ENCODE data around the gene RFPL3.
"Not testable (repeated sequence)": the region's sequence is repeated elsewhere in the genome, so short reads cannot be mapped to it uniquely, and the experiment has no call there.

RFPL3 gene
- total RNA-seq = 0 reads per million in 3 experiments

- DNase-seq = not testable (repeated sequence)
Measured at GRCh38 chr22:32357567-32357966, at the start of gene RFPL3. Gene RFPL3 (plus strand): TSS chr22:32357867. CDS start chr22:32358072, 205 bp downstream.

GRCh38 chr22:32308191-32308590 lies 49.5 kb upstream of the RFPL3 start:
- DNase-seq = no peak

GRCh38 chr22:32308934-32309333 lies 48.7 kb upstream of the RFPL3 start:
- no peak for DNase-seq

- no peak for DNase-seq
Measured at GRCh38 chr22:32309585-32310251, 47.9 kb upstream of the RFPL3 start.

- DNase-seq = no peak
Measured at GRCh38 chr22:32310777-32311176, 46.9 kb upstream of the RFPL3 start.

GRCh38 chr22:32311551-32312071 lies 46.1 kb upstream of the RFPL3 start:
- no peak for DNase-seq

- no peak for DNase-seq
Measured at GRCh38 chr22:32312748-32313147, 44.9 kb upstream of the RFPL3 start.

GRCh38 chr22:32313532-32313931 lies 44.1 kb upstream of the RFPL3 start:
- DNase-seq = no peak

GRCh38 chr22:32317524-32317923 lies 40.1 kb upstream of the RFPL3 start:
- DNase-seq = no peak

- DNase-seq = no peak
Measured at GRCh38 chr22:32318361-32318760, 39.3 kb upstream of the RFPL3 start.

GRCh38 chr22:32319861-32320406 lies 37.7 kb upstream of the RFPL3 start:
- no peak for DNase-seq

- no peak for DNase-seq
Measured at GRCh38 chr22:32322986-32323385, 34.7 kb upstream of the RFPL3 start.

GRCh38 chr22:32323513-32324164 lies 34.0 kb upstream of the RFPL3 start:
- DNase-seq = no peak

GRCh38 chr22:32324505-32325415 lies 32.9 kb upstream of the RFPL3 start:
- DNase-seq = no peak

GRCh38 chr22:32325416-32325801 lies 32.3 kb upstream of the RFPL3 start:
- DNase-seq = no peak

- DNase-seq = no peak
Measured at GRCh38 chr22:32325811-32326237, 31.8 kb upstream of the RFPL3 start.

GRCh38 chr22:32326647-32327046 lies 31.0 kb upstream of the RFPL3 start:
- no peak for DNase-seq

- DNase-seq = no peak
Measured at GRCh38 chr22:32327066-32327465, 30.6 kb upstream of the RFPL3 start.

- no peak for DNase-seq
Measured at GRCh38 chr22:32327596-32328171, 30.0 kb upstream of the RFPL3 start.

GRCh38 chr22:32328306-32329201 lies 29.1 kb upstream of the RFPL3 start:
- no peak for DNase-seq

GRCh38 chr22:32329202-32329645 lies 28.4 kb upstream of the RFPL3 start:
- DNase-seq = no peak

Data from central memory CD4-positive, alpha-beta T cell (primary cell).